Measurements from ENCODE around the gene SLC7A9. TPM values are rescaled to one million over a fixed set of nuclear protein-coding genes. Genes with fewer than 3 reads are reported as not detected.

SLC7A9 gene
- total RNA-seq, 1 donor, result not detected

- no peak for DNase-seq (ENCODE audit: low read depth in 2 of 3, low spot score in 2 of 3)
Observed at GRCh38 chr19:32830231-32831014, 39.1 kb downstream of the SLC7A9 start.

GRCh38 chr19:32829345-32829896, 40.1 kb downstream of the SLC7A9 start:
- no peak for DNase-seq (ENCODE audit: low read depth in 2 of 3, low spot score in 2 of 3)

- DNase-seq (ENCODE audit: low read depth in 2 of 3, low spot score in 2 of 3), result no peak
Observed at GRCh38 chr19:32828643-32829344, 40.8 kb downstream of the SLC7A9 start.

GRCh38 chr19:32828139-32828538, 41.4 kb downstream of the SLC7A9 start:
- no peak for DNase-seq (ENCODE audit: low read depth in 2 of 3, low spot score in 2 of 3)

GRCh38 chr19:32824916-32825608, 44.5 kb downstream of the SLC7A9 start:
- no peak for DNase-seq (ENCODE audit: low read depth in 2 of 3, low spot score in 2 of 3)

- DNase-seq (ENCODE audit: low read depth in 2 of 3, low spot score in 2 of 3), result peak in 2 of 3 donors; percentile 3 to 25
Observed at GRCh38 chr19:32824191-32824751, 45.3 kb downstream of the SLC7A9 start.

- DNase-seq (ENCODE audit: low read depth in 2 of 3, low spot score in 2 of 3), result no peak
Observed at GRCh38 chr19:32823747-32824102, 45.8 kb downstream of the SLC7A9 start.

- no peak for DNase-seq (ENCODE audit: low read depth in 2 of 3, low spot score in 2 of 3)
Observed at GRCh38 chr19:32822916-32823746, 46.4 kb downstream of the SLC7A9 start.

- DNase-seq (ENCODE audit: low read depth in 2 of 3, low spot score in 2 of 3), result no peak
Observed at GRCh38 chr19:32819419-32820400, 49.9 kb downstream of the SLC7A9 start.

GRCh38 chr19:32818536-32818935, 51.0 kb downstream of the SLC7A9 start:
- DNase-seq (ENCODE audit: low read depth in 2 of 3, low spot score in 2 of 3), result no peak

- DNase-seq (ENCODE audit: low read depth in 2 of 3, low spot score in 2 of 3), result no peak
Observed at GRCh38 chr19:32817569-32818476, 51.7 kb downstream of the SLC7A9 start.

GRCh38 chr19:32816555-32817099, 52.9 kb downstream of the SLC7A9 start:
- DNase-seq (ENCODE audit: low read depth in 2 of 3, low spot score in 2 of 3), result no peak

GRCh38 chr19:32814624-32815023, 54.9 kb downstream of the SLC7A9 start:
- DNase-seq (ENCODE audit: low read depth in 2 of 3, low spot score in 2 of 3), result no peak

- no peak for DNase-seq (ENCODE audit: low read depth in 2 of 3, low spot score in 2 of 3)
Observed at GRCh38 chr19:32813862-32814425, 55.6 kb downstream of the SLC7A9 start.

- no peak for DNase-seq (ENCODE audit: low read depth in 2 of 3, low spot score in 2 of 3)
Observed at GRCh38 chr19:32812571-32812970, 57.0 kb downstream of the SLC7A9 start.

- DNase-seq (ENCODE audit: low read depth in 2 of 3, low spot score in 2 of 3), result no peak
Observed at GRCh38 chr19:32812036-32812435, 57.5 kb downstream of the SLC7A9 start.

- DNase-seq (ENCODE audit: low read depth in 2 of 3, low spot score in 2 of 3), result no peak
Observed at GRCh38 chr19:32811151-32811550, 58.4 kb downstream of the SLC7A9 start.
